Keratinocyte (primary cell): ENCODE measurements around the gene P4HB.

Experiments
- EZH2 ChIP-seq: IDR thresholded peaks from one replicate; pipeline ENCODE4 v1.6.1; 2012; ENCODE audit warnings: inconsistent platforms, mild to moderate bottlenecking, low read length, moderate library complexity
- TF ChIP-seq, protein P1 (sequence below), 3 experiments: IDR thresholded peaks in 1 of 3; conservative IDR thresholded peaks in 1 of 3; optimal IDR thresholded peaks in 1 of 3; 2 replicates in 2 of 3; 3 replicates in 1 of 3; pipeline versions ENCODE3 to v1.5.1; 2011; ENCODE audit warnings: low read length in 3 of 3, mild to moderate bottlenecking in 3 of 3, moderate library complexity in 2 of 3, control low read depth in 1 of 3, inconsistent platforms in 1 of 3; ENCODE audit not compliant: insufficient read depth in 2 of 3; ENCODE audit errors: extremely low read depth in 1 of 3

DNA sequence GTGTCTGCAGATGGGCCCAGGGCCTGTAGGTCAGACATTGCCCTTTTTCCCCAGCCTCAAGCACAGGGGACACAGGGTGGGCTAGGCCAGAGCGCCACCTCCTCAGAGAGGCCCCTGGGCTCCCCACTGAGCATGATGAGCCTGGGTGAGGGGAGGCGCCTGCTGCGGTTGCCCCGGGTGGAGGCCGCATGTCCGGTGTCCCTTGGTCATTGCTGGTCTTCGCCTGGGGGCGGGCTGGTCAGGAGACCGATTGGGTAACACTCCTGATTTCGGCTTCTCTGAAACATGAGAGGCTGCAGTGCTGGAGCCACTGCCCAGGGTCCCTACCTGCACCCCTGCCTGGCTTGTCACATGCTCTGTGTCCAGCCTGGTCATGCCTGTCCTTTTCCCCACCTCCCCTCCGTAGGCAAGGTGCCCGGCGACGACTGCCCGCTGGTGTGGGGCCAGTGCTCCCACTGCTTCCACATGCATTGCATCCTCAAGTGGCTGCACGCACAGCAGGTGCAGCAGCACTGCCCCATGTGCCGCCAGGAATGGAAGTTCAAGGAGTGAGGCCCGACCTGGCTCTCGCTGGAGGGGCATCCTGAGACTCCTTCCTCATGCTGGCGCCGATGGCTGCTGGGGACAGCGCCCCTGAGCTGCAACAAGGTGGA is 39.3 kb upstream of the P4HB start:
- TF ChIP-seq, protein P1, sequence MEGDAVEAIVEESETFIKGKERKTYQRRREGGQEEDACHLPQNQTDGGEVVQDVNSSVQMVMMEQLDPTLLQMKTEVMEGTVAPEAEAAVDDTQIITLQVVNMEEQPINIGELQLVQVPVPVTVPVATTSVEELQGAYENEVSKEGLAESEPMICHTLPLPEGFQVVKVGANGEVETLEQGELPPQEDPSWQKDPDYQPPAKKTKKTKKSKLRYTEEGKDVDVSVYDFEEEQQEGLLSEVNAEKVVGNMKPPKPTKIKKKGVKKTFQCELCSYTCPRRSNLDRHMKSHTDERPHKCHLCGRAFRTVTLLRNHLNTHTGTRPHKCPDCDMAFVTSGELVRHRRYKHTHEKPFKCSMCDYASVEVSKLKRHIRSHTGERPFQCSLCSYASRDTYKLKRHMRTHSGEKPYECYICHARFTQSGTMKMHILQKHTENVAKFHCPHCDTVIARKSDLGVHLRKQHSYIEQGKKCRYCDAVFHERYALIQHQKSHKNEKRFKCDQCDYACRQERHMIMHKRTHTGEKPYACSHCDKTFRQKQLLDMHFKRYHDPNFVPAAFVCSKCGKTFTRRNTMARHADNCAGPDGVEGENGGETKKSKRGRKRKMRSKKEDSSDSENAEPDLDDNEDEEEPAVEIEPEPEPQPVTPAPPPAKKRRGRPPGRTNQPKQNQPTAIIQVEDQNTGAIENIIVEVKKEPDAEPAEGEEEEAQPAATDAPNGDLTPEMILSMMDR (optimal IDR thresholded peaks at IDR 0.05 in 1 of 3, IDR thresholded peaks at IDR 0.05 in 1 of 3, conservative IDR thresholded peaks at IDR 0.05 in 1 of 3; ENCODE audit: extremely low read depth in 1 of 3, insufficient read depth in 2 of 3, low read length in 3 of 3): no peak
- TF ChIP-seq EZH2: no peak
